ENCODE data around the gene CDKN1C. TPM values are rescaled to one million over a fixed set of nuclear protein-coding genes. Genes with fewer than 3 reads are reported as not detected.

CDKN1C gene
- polyA plus RNA-seq, 1 of the 3 experiments (the other 2 are of a cell fraction): 1.6 TPM

DNA sequence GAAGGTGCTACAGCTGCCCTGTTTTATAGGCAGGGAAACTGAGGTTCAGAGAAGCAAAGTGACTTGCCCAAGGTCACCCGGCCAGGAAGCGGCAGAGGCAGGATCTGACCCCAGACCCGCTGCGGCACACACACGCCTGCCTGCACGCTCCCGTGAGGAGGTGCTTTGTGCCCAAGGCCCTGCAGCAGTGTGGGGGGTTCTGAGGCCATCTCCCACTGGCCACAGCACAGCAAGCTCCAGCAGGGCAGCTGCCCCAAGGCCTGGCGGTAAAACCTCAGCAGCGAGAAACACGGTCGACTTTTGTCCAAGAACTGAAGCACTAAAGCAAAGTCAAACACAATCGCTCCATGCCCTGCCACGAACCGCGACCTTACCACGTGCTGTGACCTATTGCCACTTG lies 42.7 kb downstream of the CDKN1C start (continued):
- TF ChIP-seq, protein P1, sequence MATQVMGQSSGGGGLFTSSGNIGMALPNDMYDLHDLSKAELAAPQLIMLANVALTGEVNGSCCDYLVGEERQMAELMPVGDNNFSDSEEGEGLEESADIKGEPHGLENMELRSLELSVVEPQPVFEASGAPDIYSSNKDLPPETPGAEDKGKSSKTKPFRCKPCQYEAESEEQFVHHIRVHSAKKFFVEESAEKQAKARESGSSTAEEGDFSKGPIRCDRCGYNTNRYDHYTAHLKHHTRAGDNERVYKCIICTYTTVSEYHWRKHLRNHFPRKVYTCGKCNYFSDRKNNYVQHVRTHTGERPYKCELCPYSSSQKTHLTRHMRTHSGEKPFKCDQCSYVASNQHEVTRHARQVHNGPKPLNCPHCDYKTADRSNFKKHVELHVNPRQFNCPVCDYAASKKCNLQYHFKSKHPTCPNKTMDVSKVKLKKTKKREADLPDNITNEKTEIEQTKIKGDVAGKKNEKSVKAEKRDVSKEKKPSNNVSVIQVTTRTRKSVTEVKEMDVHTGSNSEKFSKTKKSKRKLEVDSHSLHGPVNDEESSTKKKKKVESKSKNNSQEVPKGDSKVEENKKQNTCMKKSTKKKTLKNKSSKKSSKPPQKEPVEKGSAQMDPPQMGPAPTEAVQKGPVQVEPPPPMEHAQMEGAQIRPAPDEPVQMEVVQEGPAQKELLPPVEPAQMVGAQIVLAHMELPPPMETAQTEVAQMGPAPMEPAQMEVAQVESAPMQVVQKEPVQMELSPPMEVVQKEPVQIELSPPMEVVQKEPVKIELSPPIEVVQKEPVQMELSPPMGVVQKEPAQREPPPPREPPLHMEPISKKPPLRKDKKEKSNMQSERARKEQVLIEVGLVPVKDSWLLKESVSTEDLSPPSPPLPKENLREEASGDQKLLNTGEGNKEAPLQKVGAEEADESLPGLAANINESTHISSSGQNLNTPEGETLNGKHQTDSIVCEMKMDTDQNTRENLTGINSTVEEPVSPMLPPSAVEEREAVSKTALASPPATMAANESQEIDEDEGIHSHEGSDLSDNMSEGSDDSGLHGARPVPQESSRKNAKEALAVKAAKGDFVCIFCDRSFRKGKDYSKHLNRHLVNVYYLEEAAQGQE (IDR thresholded peaks at IDR 0.05; ENCODE audit: low read depth, low read length): no peak

DNA sequence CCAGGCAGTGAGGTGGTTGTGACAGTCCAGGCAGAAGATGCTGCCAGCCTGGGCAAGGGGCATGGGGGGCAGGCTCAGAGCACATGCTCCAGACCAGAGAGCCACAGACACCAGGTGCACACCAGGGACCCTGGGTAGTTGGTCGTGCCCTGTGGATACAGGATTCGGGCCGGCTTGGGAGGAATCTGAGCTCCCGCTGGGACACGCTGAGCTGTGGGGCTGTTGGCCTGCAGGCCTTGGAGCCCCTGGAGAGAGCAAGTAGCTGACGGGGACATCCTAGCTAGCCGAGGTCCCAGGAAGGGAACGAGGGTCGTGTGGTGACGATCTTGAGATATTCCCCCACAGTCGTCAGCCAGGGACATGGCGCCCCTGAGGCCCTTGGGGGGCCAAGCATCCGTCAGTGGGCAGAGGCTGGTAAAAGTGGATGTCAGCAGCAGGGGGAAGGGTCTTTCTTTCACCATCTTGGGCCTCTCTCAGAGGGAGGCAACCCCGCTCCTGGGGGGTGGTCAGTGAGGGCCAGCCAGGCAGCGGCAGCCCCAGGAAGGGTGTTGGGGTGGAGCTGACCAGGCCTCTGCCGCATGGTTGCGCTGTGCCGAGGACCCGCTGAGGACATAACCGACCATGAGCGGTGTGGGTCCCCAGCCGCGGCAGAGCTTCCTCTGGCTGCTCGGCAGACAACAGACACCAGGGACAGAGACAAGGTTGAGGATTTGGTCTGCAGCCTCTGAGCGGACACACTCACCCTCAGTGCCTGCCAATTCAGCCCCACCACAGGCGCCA lies 44.0 kb downstream of the CDKN1C start:
- Histone ChIP-seq H3K27ac (ENCODE audit: low read depth in 2 of 2, low read length in 1 of 2) (no peak overlapping the region), H3K79me2 (ENCODE audit: insufficient read depth) (no peaks in the 10 kb centered on the region), H3K36me3 (replicated peaks in 1 of 2; ENCODE audit: control insufficient read depth in 1 of 2, insufficient read depth in 2 of 2, low read length in 1 of 2) (no peaks in the 10 kb centered on the region), H3K4me1 (ENCODE audit: control insufficient read depth in 1 of 2, insufficient read depth in 2 of 2, low read depth in 1 of 2, low read length in 1 of 2) (peaks cover 0 to 38% of the 10 kb centered on the region in 2 experiments; a peak in 1 of 4 replicates), H3K9ac (no peak overlapping the region), H3K9me3 (no peaks in the 10 kb centered on the region), H3K9me2 (no peaks in the 10 kb centered on the region), H3F3A (replicated peaks; ENCODE audit: insufficient read depth) (no peaks in the 10 kb centered on the region), H3K4me2 (no peak overlapping the region), H4K20me1 (ENCODE audit: insufficient read depth) (no peaks in the 10 kb centered on the region), H3K4me3 (ENCODE audit: low read depth in 2 of 2, low read length in 1 of 2) (no peak overlapping the region), H2AFZ (ENCODE audit: low read depth) (no peak overlapping the region), H3K27me3 (ENCODE audit: insufficient read depth) (no peaks in the 10 kb centered on the region)
- WGBS (ENCODE audit: low lambda C conversion rate): 47% methylated on average over 3 of the region's 26 CpGs
- ChIA-PET CTCF (interaction anchor here (1.5 kb wide), 1 partner anchor 309 kb away, joined by 4 read pairs; no protein-coding TSS in a partner anchor), POLR2A (no interaction called here)
- no peak for TF ChIP-seq GABPA (IDR thresholded peaks at IDR 0.05; ENCODE audit: low read depth)
- TF ChIP-seq RAD21 (IDR thresholded peaks at IDR 0.05; ENCODE audit: low read length): no peak
- no peak for TF ChIP-seq FOXM1 (IDR thresholded peaks at IDR 0.05; ENCODE audit: low read depth)
- no peak for TF ChIP-seq FOSL2 (IDR thresholded peaks at IDR 0.05; ENCODE audit: borderline replicate concordance, low read depth)
- no peak for TF ChIP-seq TCF12 (IDR thresholded peaks at IDR 0.05)
- no peak for TF ChIP-seq CHD2 (IDR thresholded peaks at IDR 0.05; ENCODE audit: low read length, partially characterized antibody)
- no peak for TF ChIP-seq RCOR1 (IDR thresholded peaks at IDR 0.05; ENCODE audit: low read length)
- TF ChIP-seq SIN3A (IDR thresholded peaks at IDR 0.05; ENCODE audit: borderline replicate concordance, low read depth, low read length): no peak
- TF ChIP-seq POLR2AphosphoS5 (IDR thresholded peaks at IDR 0.05; ENCODE audit: low read depth, low read length): no peak
- TF ChIP-seq NFIC (IDR thresholded peaks at IDR 0.05; ENCODE audit: borderline replicate concordance): no peak
- no peak for TF ChIP-seq TAF1 (IDR thresholded peaks at IDR 0.05; ENCODE audit: borderline replicate concordance, low read depth, low read length)
- TF ChIP-seq, protein P2, sequence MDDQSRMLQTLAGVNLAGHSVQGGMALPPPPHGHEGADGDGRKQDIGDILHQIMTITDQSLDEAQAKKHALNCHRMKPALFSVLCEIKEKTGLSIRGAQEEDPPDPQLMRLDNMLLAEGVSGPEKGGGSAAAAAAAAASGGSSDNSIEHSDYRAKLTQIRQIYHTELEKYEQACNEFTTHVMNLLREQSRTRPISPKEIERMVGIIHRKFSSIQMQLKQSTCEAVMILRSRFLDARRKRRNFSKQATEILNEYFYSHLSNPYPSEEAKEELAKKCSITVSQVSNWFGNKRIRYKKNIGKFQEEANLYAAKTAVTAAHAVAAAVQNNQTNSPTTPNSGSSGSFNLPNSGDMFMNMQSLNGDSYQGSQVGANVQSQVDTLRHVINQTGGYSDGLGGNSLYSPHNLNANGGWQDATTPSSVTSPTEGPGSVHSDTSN (IDR thresholded peaks at IDR 0.05): no peak
- TF ChIP-seq, protein P3, sequence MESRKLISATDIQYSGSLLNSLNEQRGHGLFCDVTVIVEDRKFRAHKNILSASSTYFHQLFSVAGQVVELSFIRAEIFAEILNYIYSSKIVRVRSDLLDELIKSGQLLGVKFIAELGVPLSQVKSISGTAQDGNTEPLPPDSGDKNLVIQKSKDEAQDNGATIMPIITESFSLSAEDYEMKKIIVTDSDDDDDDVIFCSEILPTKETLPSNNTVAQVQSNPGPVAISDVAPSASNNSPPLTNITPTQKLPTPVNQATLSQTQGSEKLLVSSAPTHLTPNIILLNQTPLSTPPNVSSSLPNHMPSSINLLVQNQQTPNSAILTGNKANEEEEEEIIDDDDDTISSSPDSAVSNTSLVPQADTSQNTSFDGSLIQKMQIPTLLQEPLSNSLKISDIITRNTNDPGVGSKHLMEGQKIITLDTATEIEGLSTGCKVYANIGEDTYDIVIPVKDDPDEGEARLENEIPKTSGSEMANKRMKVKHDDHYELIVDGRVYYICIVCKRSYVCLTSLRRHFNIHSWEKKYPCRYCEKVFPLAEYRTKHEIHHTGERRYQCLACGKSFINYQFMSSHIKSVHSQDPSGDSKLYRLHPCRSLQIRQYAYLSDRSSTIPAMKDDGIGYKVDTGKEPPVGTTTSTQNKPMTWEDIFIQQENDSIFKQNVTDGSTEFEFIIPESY (IDR thresholded peaks at IDR 0.05; ENCODE audit: borderline replicate concordance, low read depth): no peak
- no peak for DNase-seq

Data from SK-N-SH (cell line).